HepG2 (cell line): ENCODE results near the gene WWC2. TPM values are rescaled to one million over a fixed set of nuclear protein-coding genes. Genes with fewer than 3 reads are reported as not detected.

Source experiments
- ARHGAP35 ChIP-seq: sonication (generic); formaldehyde crosslinking; IDR thresholded peaks from 2 replicates; pipeline ENCODE4 v1.9.0; 2022; ENCODE audit warnings: mild to moderate bottlenecking, inconsistent platforms, moderate library complexity, missing genetic modification reagents, borderline replicate concordance
- DNMT1 ChIP-seq: sonication (generic); formaldehyde crosslinking; IDR thresholded peaks from 2 replicates; pipeline ENCODE4 v1.5.1; 2020; ENCODE audit warnings: mild to moderate bottlenecking, missing genetic modification reagents
- ELK4 ChIP-seq: sonication (generic); formaldehyde crosslinking; IDR thresholded peaks from 2 replicates; pipeline ENCODE4 v1.9.0; 2021; ENCODE audit warnings: missing genetic modification reagents, borderline replicate concordance
- ESRRA ChIP-seq: sonication (generic); formaldehyde crosslinking; IDR thresholded peaks from 2 replicates; pipeline ENCODE4 v1.5.1; 2020; ENCODE audit warnings: mild to moderate bottlenecking, low read depth, missing genetic modification reagents
- FOXA3 ChIP-seq: IDR thresholded peaks from 2 replicates; pipeline ENCODE4 v1.6.1; 2016; ENCODE audit warnings: missing genetic modification reagents, missing compliant biosample characterization
- GATAD2A ChIP-seq: IDR thresholded peaks from 2 replicates; pipeline ENCODE4 v1.6.1; 2016
- LBX2 ChIP-seq: sonication (generic); formaldehyde crosslinking; IDR thresholded peaks from 2 replicates; pipeline ENCODE4 v1.5.0; 2020; ENCODE audit warnings: missing genetic modification reagents, mild to moderate bottlenecking, borderline replicate concordance
- MBD4 ChIP-seq: IDR thresholded peaks from 2 replicates; pipeline ENCODE4 v1.6.1; 2012; ENCODE audit warnings: low read length, inconsistent platforms, borderline replicate concordance
- SMAD1 ChIP-seq: sonication (generic); formaldehyde crosslinking; IDR thresholded peaks from 2 replicates; pipeline ENCODE4 v1.4.0; 2020; ENCODE audit warnings: missing genetic modification reagents, low read depth, mild to moderate bottlenecking, borderline replicate concordance
- SP1 ChIP-seq, 2 experiments: fragments of 450-650 bp in 1 of 2; sonication (generic) in 1 of 2; formaldehyde crosslinking in 1 of 2; IDR thresholded peaks; 2 replicates each; pipeline versions ENCODE4 v1.4.0 to v1.6.1; 2016 to 2020; ENCODE audit warnings: missing genetic modification reagents in 1 of 2
- SP4 ChIP-seq: sonication (generic); formaldehyde crosslinking; IDR thresholded peaks from 2 replicates; pipeline ENCODE4 v1.8.1; 2023; ENCODE audit warnings: mild to moderate bottlenecking, missing genetic modification reagents
- TFDP2 ChIP-seq: sonication (generic); formaldehyde crosslinking; IDR thresholded peaks from 2 replicates; pipeline ENCODE4 v1.4.0; 2020; ENCODE audit warnings: missing genetic modification reagents
- ZNF20 ChIP-seq: sonication (generic); formaldehyde crosslinking; IDR thresholded peaks from 2 replicates; pipeline ENCODE4 v1.4.0; 2020; ENCODE audit warnings: mild to moderate bottlenecking, moderate library complexity, missing genetic modification reagents
- ZNF292 ChIP-seq: sonication (generic); formaldehyde crosslinking; IDR thresholded peaks from 2 replicates; pipeline ENCODE4 v1.8.1; 2022; ENCODE audit warnings: mild to moderate bottlenecking, low read depth, missing genetic modification reagents, borderline replicate concordance
- ZNF30 ChIP-seq: sonication (generic); formaldehyde crosslinking; IDR thresholded peaks from 2 replicates; pipeline ENCODE4 v1.5.0; 2020; ENCODE audit warnings: mild to moderate bottlenecking, missing genetic modification reagents
- ZNF407 ChIP-seq: sonication (generic); formaldehyde crosslinking; IDR thresholded peaks from one replicate; pipeline ENCODE4 v1.5.1; 2020; ENCODE audit warnings: mild to moderate bottlenecking, missing genetic modification reagents; ENCODE audit errors: not compliant biosample characterization
- ZNF619 ChIP-seq: sonication (generic); formaldehyde crosslinking; IDR thresholded peaks from 2 replicates; pipeline ENCODE4 v1.4.0; 2020; ENCODE audit warnings: mild to moderate bottlenecking, missing genetic modification reagents
- polyA plus RNA-seq, 8 experiments: library from polyadenylated mRNA; depleted of rRNA in 3 of 8; stranded (reverse) in 7 of 8; unstranded in 1 of 8; fragments of >200 nt; fragmentation: Illumina TruSeq in 4 of 8; extraction: Trizol in 4 of 8; gene quantifications; 2 replicates each; pipeline versions ENCODE4 v1.2.1 to v1.2.3, GENCODE V29; 2011 to 2016; ENCODE audit warnings: low read depth in 4 of 8, missing spikeins in 1 of 8, mixed read lengths in 1 of 8; ENCODE audit not compliant: insufficient read depth in 1 of 8
- total RNA-seq, 5 experiments: library from RNA; depleted of rRNA; stranded (reverse); fragments of >200 nt; fragmentation: Illumina TruSeq; extraction: Trizol; gene quantifications; 2 replicates each; pipeline ENCODE4 v1.2.3, GENCODE V29; 2016; ENCODE audit warnings: low read depth in 1 of 5

The WWC2 gene
- total and polyA plus RNA-seq, 2 of the 13 experiments (the other 11 are each of a cell fraction or from before 2014, with no cell fraction given) = 40.0 to 50.1 TPM

- TF ChIP-seq DNMT1 (CRISPR knock-in tag) (peak; percentile 31; the same call in 1 of the 2 replicates), ZNF20 (CRISPR knock-in tag) (0 out of 2 replicates have a peak, but pooled peaks have one; percentile 84), ESRRA (CRISPR knock-in tag) (peak; percentile 37; the same call in 1 of the 2 replicates), SMAD1 (CRISPR knock-in tag) (peak; percentile 73; the same call in 1 of the 2 replicates), TFDP2 (CRISPR knock-in tag) (peak; percentile 60), LBX2 (CRISPR knock-in tag) (no peak), ELK4 (CRISPR knock-in tag) (no peak), SP1 (IDR thresholded peaks at IDR 0.05) (no peak), SP1 (CRISPR knock-in tag; IDR thresholded peaks at IDR 0.05) (peak; percentile 77), FOXA3 (CRISPR knock-in tag) (peak; percentile 37; the same call in 1 of the 2 replicates), ZNF30 (CRISPR knock-in tag) (no peak), ZNF292 (CRISPR knock-in tag) (no peak), MBD4 (no peak), GATAD2A (CRISPR knock-in tag) (peak; percentile 86), ARHGAP35 (0 out of 2 replicates have a peak, but pooled peaks have one; percentile 27), ZNF619 (CRISPR knock-in tag) (peak; percentile 74; the same call in 1 of the 2 replicates), ZNF407 (CRISPR knock-in tag) (no peak), SP4 (CRISPR knock-in tag) (peak; percentile 92)
Measured at GRCh38 chr4:183098723-183099536, at the start of gene WWC2 (continued).
